CD4-positive, alpha-beta memory T cell (primary cell): ENCODE results near the gene PSG5. TPM values are rescaled to one million over a fixed set of nuclear protein-coding genes. Genes with fewer than 3 reads are reported as not detected.
"Not testable (repeated sequence)": the region's sequence is repeated elsewhere in the genome, so short reads cannot be mapped to it uniquely, and the experiment has no call there.

Experiments used
- CTCF ChIA-PET: fragments of 350-600 bp; sonication (Branson Sonifier 250); formaldehyde crosslinking; loops from one replicate; lab custom pipeline; 2021; ENCODE audit warnings: inconsistent platforms; ENCODE audit not compliant: partially characterized antibody; lab: Charles Lee
- POLR2A ChIA-PET: fragments of 350-600 bp; sonication (Branson Sonifier 250); formaldehyde crosslinking; loops from one replicate; lab custom pipeline; 2021; ENCODE audit not compliant: partially characterized antibody; lab: Charles Lee
- DNase-seq, 5 donors: peaks; one replicate each; pipeline versions ENCODE4 v3.0.0 to v3.0.0-alpha.2; 2020 to 2022; ENCODE audit warnings: mixed read lengths in 1 of 5
- H3K27ac ChIP-seq: one replicate; pipeline ENCODE4 v1.7.0; 2013; ENCODE audit warnings: low read depth, low read length
- H3K27me3 ChIP-seq: 2 replicates; pipeline ENCODE4 v1.7.0; 2013; ENCODE audit warnings: mild to moderate bottlenecking, low read length, moderate library complexity; ENCODE audit not compliant: insufficient read depth
- H3K36me3 ChIP-seq: 2 replicates; pipeline ENCODE4 v1.7.0; 2013; ENCODE audit warnings: mild to moderate bottlenecking, low read length, moderate library complexity; ENCODE audit not compliant: insufficient read depth
- H3K4me1 ChIP-seq: 2 replicates; pipeline ENCODE4 v1.7.0; 2013; ENCODE audit warnings: mild to moderate bottlenecking, low read length, moderate library complexity; ENCODE audit not compliant: insufficient read depth
- H3K4me3 ChIP-seq, 2 donors: one replicate each; pipeline ENCODE4 v1.7.0; 2013; ENCODE audit warnings: low read length in 2 of 2, mild to moderate bottlenecking in 1 of 2
- H3K9me3 ChIP-seq, 2 donors: one replicate each; pipeline ENCODE4 v1.7.0; 2013; ENCODE audit warnings: low read length in 2 of 2, control low read depth in 1 of 2; ENCODE audit not compliant: control insufficient read depth in 1 of 2
- H3K27ac Mint-ChIP-seq, 7 donors: one replicate each; pipeline ENCODE4 v1.8.0; 2020 to 2021; ENCODE audit warnings: mixed read lengths in 7 of 7, mild to moderate bottlenecking in 6 of 7, inconsistent platforms in 3 of 7, moderate library complexity in 3 of 7
- H3K27me3 Mint-ChIP-seq, 2 donors: one replicate each; pipeline ENCODE4 v1.8.0; 2020 to 2021; ENCODE audit warnings: mixed read lengths in 2 of 2
- H3K36me3 Mint-ChIP-seq, 2 donors: one replicate each; pipeline ENCODE4 v1.8.0; 2020 to 2021; ENCODE audit warnings: mixed read lengths in 2 of 2, inconsistent platforms in 1 of 2, mild to moderate bottlenecking in 1 of 2
- H3K4me1 Mint-ChIP-seq, 4 donors: one replicate each; pipeline ENCODE4 v1.8.0; 2020 to 2021; ENCODE audit warnings: mixed read lengths in 4 of 4, mild to moderate bottlenecking in 1 of 4
- H3K4me3 Mint-ChIP-seq, 8 donors: one replicate each; pipeline ENCODE4 v1.8.0; 2020 to 2021; ENCODE audit warnings: mixed read lengths in 8 of 8, mild to moderate bottlenecking in 7 of 8, moderate library complexity in 6 of 8, inconsistent platforms in 3 of 8
- H3K9me3 Mint-ChIP-seq, 8 donors: one replicate each; pipeline ENCODE4 v1.8.0; 2020 to 2021; ENCODE audit warnings: mixed read lengths in 8 of 8, mild to moderate bottlenecking in 5 of 8, inconsistent platforms in 3 of 8, moderate library complexity in 1 of 8
- intact Hi-C: fragments of 100-400 bp; cut with micrococcal nuclease; formaldehyde crosslinking; loops from one replicate; pipeline ENCODE4 v1.15.1; 2023
- polyA plus RNA-seq, 2 donors: library from polyadenylated mRNA; unstranded; fragments of 300-500 nt; fragmentation: Illumina TruSeq; gene quantifications; one replicate each; pipeline ENCODE4 v1.2.3, GENCODE V29; 2021
- total RNA-seq, 2 experiments: library from RNA; stranded (reverse); gene quantifications; one replicate each; pipeline ENCODE4 v1.2.3, GENCODE V29; 2021

PSG5 gene
- total and polyA plus RNA-seq, 4 experiments from 2014 or later = not detected

GRCh38 chr19:43124360-43124759, 62.0 kb downstream of the PSG5 start:
- Histone ChIP-seq H3K36me3 (no peaks in the 10 kb centered on the region), H3K27me3 (no peaks in the 10 kb centered on the region), H3K4me1 (no peaks in the 10 kb centered on the region), H3K9me3 (no peaks in the 10 kb centered on the region), H3K27ac (no peak overlapping the region), H3K4me3 (no peak overlapping the region)
- Mint-ChIP-seq H3K4me1 (no peaks in the 10 kb centered on the region), H3K4me3 (no peak overlapping the region), H3K9me3 (peaks cover 0 to 5% (median 0%) of the 10 kb centered on the region in 8 donors), H3K27ac (peak overlapping the region in 1 of 7 donors; percentile 35), H3K36me3 (no peaks in the 10 kb centered on the region), H3K27me3 (peaks cover 3 to 6% of the 10 kb centered on the region in 2 donors)
- DNase-seq = no peak
- intact Hi-C loops = no loop called here
- ChIA-PET CTCF (no interaction called here), POLR2A (no interaction called here)

GRCh38 chr19:43120433-43121026, 65.8 kb downstream of the PSG5 start:
- intact Hi-C loops, H3K9me3 ChIP-seq, H3K36me3 Mint-ChIP-seq, H3K4me1 ChIP-seq, DNase-seq, CTCF ChIA-PET, H3K27me3 ChIP-seq, H3K27me3 Mint-ChIP-seq, H3K27ac Mint-ChIP-seq, H3K4me3 ChIP-seq, H3K4me3 Mint-ChIP-seq, H3K4me1 Mint-ChIP-seq, H3K27ac ChIP-seq, H3K36me3 ChIP-seq, POLR2A ChIA-PET: not testable (repeated sequence)
- peaks cover 0 to 13% (median 3%) of the 10 kb centered on the region in 8 donors for H3K9me3 Mint-ChIP-seq

GRCh38 chr19:43119526-43119925, 66.8 kb downstream of the PSG5 start:
- H3K27me3 Mint-ChIP-seq, CTCF ChIA-PET, DNase-seq, H3K27ac ChIP-seq, H3K27ac Mint-ChIP-seq, H3K4me1 Mint-ChIP-seq, H3K9me3 ChIP-seq, POLR2A ChIA-PET, H3K36me3 Mint-ChIP-seq, H3K36me3 ChIP-seq, H3K4me1 ChIP-seq, intact Hi-C loops, H3K4me3 ChIP-seq, H3K4me3 Mint-ChIP-seq, H3K27me3 ChIP-seq: not testable (repeated sequence)
- H3K9me3 Mint-ChIP-seq = peaks cover 0 to 20% (median 10%) of the 10 kb centered on the region in 8 donors

Other genes with a start within 250 kb of the PSG5 start
- not detected for gene PSG7, start 249.3 kb downstream of the PSG5 start, total RNA-seq
- gene PSG7, start 249.3 kb downstream of the PSG5 start, polyA plus RNA-seq = not detected
- gene PSG11, start 160.1 kb downstream of the PSG5 start, total RNA-seq = not detected
- not detected for gene PSG11, start 160.1 kb downstream of the PSG5 start, polyA plus RNA-seq
- not detected for gene PSG2, start 103.8 kb downstream of the PSG5 start, total RNA-seq
- not detected for gene PSG2, start 103.8 kb downstream of the PSG5 start, polyA plus RNA-seq
- gene PSG4, start 19.1 kb upstream of the PSG5 start, total RNA-seq = not detected
- gene PSG4, start 19.1 kb upstream of the PSG5 start, polyA plus RNA-seq = not detected
- not detected for gene PSG9, start 83.0 kb upstream of the PSG5 start, total RNA-seq
- not detected for gene PSG9, start 83.0 kb upstream of the PSG5 start, polyA plus RNA-seq
- gene CD177, start 167.2 kb upstream of the PSG5 start, total RNA-seq = not detected
- not detected for gene CD177, start 167.2 kb upstream of the PSG5 start, polyA plus RNA-seq
- gene TEX101, start 228.4 kb upstream of the PSG5 start, total RNA-seq = not detected
- gene TEX101, start 228.4 kb upstream of the PSG5 start, polyA plus RNA-seq = not detected